ENCODE data around the gene INTS1.

DNA sequence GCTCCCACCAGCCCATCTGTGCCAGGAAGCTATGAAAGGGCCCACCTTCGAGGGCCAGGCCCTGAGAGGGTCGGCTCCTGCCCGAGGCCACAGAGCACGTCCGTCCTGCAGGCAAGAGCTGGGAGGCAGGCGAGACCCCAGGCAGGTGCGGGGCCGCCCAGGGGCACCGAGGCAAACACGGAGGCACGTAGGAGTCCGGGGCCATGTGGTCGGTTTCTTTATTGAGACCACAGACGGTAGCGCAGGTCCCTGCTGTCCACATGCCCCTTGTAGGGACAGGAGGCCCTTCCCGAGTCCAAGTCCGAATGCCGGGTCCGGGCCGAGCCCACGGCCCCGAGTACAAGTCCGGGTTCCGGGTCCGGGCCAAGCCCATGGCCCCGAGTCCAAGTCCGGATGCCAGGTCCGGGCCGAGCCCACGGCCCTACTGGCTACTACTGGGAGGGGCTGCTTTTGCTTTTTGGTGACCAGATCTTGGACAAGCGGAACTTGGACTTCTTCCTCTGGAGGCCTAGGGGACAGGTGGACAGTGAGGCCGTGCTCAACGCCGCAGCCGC, 69.9 kb downstream of the INTS1 start:
- TF ChIP-seq CTCF (IDR thresholded peaks at IDR 0.05; ENCODE audit: low read depth, low read length, poor library complexity, severe bottlenecking) (no peak), EZH2phosphoT487 (IDR thresholded peaks at IDR 0.05; ENCODE audit: borderline replicate concordance, low read length) (no peak)
